Stimulated activated CD4-positive, alpha-beta T cell treated with anti-CD3 and anti-CD28 coated beads, Interleukin-1b, Interleukin-23, amount 100 ng/mL, for 48 hours (primary cell): ENCODE data around the gene TMEM240.
"Not testable (repeated sequence)": the region's sequence is repeated elsewhere in the genome, so short reads cannot be mapped to it uniquely, and the experiment has no call there.

Experiments used
- DNase-seq: peaks from one replicate; pipeline ENCODE4 v3.0.0-alpha.2; 2020

The TMEM240 gene

DNA sequence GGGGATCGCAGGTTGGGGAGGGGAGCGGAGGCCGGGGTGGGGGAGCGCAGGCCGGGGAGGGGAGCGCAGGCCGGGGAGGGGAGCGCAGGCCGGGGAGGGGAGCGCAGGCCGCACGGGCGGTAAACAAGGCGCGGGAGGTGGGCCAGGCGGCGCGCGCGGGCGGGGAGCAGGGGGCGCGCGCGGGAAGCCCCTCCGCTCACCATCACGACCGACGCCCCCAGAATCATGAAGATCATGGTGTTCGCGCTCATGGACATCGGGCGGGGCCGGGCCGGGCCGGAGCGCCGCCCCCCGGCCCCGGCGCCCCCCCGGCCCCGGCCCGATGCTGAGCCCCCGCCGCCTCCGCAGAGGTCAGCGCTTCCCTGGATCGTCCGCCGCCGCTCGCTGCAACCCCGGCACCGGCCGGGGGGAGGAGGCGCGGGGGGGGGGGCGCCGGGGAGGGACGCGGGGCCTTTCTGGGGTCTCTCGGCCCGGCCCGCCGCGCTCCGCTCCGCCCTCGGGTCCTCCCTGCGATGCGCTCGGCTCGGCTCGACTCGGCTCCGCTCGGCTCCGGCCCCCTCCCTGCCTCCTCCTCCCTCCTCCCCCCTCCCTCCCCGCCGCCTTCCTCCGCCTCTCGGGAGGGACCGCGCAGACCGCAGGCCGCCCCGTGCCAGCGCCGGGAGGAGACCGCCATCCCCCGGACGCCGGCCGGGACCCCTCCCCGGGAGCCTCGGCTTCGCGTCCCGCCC, at the start of gene TMEM240:
Gene TMEM240 (minus strand): TSS at position 535 of the 728 bp plus-strand sequence. CDS start 278 bp downstream, at position 257.
- peak; percentile 62 for DNase-seq

- no peak for DNase-seq
These were observed 43.1 kb upstream of the TMEM240 start for GRCh38 chr1:1583347-1584010.

DNA sequence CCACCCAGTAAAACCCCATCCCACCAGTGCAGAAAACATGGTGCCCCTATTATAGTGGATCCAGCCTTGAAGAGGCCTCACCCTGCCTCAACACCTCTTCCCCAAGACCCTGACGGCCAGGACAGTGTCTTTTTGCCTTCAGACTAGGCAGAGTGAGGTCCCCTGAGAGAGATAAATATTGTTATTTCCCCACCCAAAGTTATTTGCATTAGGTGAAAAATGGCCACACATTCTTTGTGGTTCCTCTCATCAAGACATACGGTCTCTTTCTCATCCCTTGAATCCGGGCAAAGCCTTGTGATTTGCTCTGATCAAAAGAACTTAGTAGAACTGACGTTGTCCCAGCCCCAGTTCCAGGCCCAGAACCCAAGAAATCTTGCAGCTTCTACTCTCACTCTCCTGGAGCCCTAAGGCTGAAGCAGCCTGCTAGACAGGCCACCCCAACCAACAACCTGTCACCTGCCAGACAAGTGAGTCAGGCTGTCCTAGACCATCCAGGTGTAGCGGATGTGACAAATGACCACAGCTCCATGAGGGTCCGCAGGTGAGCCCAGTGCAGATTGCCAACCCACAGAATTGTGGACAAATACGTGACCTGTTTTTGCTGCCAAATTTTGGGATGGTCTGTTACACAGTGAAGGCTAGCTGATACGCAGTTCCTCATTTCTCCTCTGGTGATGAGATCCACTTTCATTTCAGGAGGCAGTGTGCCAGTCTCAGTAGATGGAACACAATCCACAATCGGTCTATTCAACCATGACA, 42.3 kb upstream of the TMEM240 start:
- no peak for DNase-seq

DNA sequence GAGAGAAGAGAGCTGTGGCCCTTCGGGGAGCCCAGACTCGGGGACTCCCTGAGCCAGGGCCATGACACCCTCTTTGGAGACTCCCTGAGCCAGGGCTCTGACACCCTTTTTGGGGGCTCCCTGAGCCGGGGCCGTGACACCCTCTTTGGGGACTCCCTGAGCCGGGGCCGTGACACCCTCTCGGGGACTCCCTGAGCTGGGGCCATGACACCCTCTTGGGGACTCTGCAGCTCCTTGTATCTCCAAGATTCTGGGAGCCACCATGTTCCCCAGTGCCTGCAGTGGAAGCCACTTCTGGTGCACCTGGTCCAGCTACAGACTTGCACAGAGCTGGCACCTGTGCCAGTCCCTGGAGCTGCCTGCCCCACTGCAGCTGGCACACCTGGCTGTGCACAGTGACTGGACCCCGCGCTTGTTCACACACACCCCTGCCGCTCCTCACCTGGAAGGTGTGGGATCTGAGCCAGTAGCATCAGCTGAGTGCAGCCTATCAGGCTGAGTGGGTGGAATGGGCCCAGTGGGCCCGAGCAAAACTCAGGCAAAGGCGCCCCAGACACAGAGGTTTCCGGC, 38.0 kb upstream of the TMEM240 start:
- DNase-seq: no peak

GRCh38 chr1:1577367-1578011, 37.1 kb upstream of the TMEM240 start:
- DNase-seq: no peak

DNA sequence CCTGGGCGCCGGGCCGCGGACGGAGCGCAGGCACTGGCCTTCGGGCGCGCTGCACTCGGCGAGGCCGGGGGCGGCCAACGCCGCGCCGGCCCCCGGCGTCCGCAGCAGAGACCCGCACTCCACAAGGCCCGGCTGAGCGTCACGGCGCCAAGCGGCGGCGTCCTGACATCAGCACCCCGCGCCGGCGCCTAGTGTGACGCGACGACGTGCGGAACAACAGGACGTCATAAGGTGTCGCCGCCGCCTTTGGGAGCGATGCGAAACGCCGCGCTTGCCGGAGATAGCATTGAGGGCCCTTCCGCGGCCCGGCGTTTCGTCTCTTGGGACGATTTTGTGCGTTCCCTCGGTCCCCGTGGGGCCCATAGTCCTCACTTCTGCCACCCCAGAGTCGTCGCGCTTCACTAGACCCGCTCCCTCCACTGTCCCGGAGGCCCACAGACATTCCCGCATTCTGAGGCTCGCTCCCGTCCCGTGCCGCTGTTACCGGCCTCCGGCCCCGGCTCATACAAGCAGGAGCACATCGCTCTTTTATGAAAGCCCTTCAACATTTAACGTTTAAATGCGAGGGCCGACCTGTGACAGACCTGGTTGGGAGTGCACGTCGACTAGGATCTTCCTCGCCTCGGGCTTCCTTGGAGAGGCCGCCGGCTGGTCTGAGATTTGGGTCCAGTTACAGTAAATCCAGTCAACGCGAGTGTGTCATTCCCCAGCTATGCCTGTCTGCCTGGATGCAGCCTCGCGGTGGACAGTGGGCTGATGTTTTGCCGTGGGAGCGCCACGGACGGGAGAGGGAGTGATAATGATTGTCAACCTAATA, 34.5 kb upstream of the TMEM240 start, which contains the start of gene SSU72:
Gene SSU72 (minus strand): TSS at position 143 of the 817 bp plus-strand sequence. CDS start 306 bp downstream, outside the sequence.
- DNase-seq: peak; percentile 93

DNA sequence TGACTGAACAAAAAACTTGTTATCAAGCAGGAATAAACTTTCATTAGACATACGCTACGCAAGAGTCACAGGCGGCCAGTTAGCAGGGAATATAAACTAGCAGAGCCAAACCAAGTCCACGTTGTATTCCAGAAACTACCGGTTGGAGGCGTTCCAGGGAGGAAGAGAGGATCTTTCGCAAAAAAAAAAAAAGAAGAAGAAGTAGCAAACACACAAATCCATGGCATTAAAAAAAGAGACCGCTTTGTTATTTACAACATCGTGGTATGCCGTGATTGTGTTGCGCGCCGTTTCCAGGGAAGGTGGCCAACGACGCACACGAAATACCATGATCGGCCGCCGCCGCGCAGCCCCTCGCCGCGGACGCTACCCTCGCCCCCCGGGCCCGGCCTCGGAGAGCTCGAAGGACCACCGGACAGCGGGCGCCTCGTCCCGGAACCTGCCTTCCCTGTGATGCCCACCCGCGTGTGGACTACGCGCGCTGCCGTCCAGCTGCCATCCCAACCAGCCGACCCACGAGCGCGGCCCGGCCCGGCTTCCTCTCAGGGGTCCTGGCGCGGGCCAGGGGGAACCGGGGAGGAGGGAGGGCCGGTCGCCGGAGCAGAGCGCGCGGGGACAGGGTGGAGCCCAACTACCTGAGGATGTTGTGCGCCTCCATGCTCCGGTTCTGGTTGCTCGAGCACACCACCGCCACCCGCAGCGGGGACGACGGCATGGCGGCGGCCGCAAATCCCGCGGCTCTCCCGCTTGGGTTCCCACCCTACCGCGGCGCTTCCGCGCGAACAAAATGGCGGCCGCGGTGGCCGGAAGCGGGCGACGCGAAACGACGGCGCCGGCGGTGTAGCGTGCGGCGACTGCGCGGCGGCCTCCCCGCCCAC, 33.7 kb upstream of the TMEM240 start:
- DNase-seq: peak; percentile 67

DNA sequence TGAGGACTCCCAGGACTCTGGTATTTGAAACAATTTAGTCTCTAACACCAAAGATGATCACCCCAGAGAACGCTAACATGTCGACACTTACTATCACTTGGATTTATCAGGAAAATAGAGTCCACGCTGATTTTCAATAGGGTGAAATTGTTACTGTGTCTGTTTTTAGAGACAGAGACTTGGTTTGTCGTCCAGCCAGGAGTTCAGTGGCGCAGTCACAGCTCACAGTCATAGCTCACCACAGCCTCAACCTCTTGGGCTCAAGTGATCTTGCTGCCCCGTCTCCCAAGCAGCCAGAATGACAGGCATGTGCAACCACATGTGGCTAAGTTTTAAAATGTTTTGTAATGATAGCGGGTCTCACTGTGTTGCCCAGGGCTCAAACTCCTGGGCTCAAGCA, 28.9 kb upstream of the TMEM240 start:
- no peak for DNase-seq

GRCh38 chr1:1567891-1568291, 27.5 kb upstream of the TMEM240 start:
- no peak for DNase-seq

- no peak for DNase-seq
These were observed 26.9 kb upstream of the TMEM240 start for GRCh38 chr1:1567152-1567875.

DNA sequence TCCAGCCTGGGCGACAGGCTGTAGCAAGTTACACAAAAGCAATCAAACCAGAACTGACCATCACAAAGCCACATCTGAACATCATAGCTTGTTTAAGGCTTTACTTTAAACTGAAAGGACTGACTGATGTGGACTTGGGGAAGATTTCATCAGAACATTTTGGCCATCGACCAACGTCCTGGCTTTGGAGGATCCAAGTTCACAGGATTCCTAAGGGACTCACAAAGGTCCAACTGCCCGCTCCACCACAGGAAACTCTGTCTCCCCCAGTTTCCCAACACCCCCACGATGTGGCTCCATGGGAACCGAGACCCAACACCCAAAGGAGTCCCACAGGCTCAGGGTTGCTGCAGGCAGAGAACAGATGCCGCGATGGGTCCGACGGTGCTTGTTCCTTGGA, 24.9 kb upstream of the TMEM240 start:
- DNase-seq: no peak

GRCh38 chr1:1564268-1564667, 23.8 kb upstream of the TMEM240 start:
- DNase-seq: no peak

GRCh38 chr1:1563688-1564087, 23.3 kb upstream of the TMEM240 start:
- DNase-seq: no peak

DNA sequence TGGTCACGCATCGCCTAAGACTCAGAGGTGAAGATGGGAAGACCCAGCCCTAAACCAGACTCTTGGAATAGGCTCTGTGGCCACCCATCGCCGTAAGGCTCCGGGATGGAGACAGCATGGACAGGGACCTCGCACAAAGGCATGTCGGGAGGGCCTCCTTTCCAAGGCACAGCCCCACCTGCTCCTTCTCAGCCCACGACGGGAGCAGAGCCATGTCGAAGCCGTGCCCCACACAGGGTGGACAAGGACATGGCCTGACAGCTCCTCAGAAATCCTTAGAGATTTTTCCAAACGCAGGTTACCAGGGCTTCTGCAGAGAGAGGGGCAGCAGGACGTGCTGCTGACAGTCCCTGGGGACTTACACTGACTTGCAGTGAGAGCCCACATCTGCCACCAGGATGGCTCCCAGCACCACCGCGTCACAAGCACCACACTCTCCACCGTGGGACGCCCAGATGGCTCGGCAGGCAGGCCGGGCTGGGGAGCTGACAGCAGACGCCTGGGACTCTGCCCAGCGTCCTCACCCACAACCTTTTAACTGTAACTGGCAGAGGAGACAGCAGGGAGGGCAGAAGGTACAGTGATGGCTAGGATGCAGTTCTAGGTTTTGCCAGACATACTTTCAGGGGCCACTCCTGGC, 22.3 kb upstream of the TMEM240 start:
- DNase-seq: no peak

DNA sequence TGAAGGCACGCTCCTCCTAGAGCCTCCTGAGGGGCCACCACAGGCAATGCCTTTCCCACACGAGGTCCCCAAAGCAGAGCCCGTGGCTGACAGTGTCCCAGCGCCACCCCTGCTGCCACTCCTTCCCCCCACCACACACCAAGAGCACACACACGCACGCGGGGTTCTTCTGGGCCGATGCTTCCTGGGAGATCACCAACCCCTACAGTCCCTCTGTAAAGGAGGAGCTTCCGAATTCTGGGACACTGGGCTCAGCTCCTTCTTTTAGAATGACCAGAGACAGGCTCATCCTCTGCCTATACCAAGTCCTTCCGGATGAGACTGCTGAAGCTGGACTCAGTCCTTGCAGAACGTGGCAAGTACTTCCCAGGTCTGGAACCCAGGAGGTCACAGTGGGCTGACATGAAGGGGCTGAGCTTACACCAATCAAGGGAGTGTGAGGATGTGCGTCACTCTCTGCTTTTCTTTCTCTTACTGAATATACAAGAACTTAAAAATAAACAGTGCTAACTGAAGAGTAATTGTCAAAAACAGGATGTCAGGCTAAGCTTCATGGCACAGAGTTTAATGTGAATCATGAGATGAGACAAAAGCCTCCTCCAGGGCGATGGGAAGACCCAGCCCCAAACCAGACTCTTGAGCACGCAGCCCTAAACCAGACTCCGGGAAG, 21.5 kb upstream of the TMEM240 start:
- no peak for DNase-seq

DNA sequence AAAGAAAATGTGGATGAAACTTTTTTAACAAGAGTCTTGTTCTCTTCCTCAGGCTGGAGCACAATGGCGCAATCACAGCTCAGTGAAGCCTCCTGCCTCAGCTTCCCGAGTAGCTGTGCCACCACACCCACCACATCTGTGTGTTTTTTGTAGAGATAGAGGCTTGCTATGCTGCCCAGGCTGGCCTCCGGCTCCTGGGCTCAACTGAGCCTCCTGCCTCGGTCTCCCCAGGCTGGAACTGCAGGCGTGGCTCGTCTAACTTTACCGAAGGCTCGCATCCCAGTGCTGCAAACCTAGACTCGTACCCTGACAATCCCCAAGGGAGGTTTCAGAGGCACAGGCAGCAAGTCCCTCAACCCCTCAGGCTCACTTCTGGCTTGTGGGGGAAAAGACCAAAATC, 19.8 kb upstream of the TMEM240 start:
- no peak for DNase-seq

DNA sequence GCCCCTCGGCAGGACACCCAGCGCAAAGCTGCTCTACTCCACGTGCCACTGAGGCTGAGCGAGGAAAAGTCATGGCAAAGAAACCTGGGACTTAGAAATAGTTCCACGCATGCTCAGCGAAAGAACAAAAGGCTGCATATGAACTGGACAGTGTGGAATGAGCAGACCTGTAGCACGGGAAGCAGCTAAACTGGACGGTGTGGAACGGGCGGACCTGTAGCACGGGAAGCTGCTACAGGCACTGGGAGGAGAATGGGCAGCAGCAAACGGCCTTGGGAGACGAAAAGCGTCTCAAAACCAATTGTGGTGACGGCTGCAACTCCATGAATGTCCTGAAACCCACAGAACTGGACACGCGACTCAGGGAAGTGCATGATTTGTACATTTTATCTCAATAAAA, 18.6 kb upstream of the TMEM240 start:
- no peak for DNase-seq

- no peak for DNase-seq
These were observed 18.2 kb upstream of the TMEM240 start for GRCh38 chr1:1558591-1558990.

- not testable (repeated sequence) for DNase-seq
These were observed 17.3 kb upstream of the TMEM240 start for GRCh38 chr1:1557688-1558087.
